ENCODE measurements around the gene GRPEL1. TPM values are rescaled to one million over a fixed set of nuclear protein-coding genes. Genes with fewer than 3 reads are reported as not detected.

Gene GRPEL1
- total and polyA plus RNA-seq, 2 of the 13 experiments (the other 11 are each of a cell fraction or from before 2014, with no cell fraction given): 32.3 to 141 TPM

DNA sequence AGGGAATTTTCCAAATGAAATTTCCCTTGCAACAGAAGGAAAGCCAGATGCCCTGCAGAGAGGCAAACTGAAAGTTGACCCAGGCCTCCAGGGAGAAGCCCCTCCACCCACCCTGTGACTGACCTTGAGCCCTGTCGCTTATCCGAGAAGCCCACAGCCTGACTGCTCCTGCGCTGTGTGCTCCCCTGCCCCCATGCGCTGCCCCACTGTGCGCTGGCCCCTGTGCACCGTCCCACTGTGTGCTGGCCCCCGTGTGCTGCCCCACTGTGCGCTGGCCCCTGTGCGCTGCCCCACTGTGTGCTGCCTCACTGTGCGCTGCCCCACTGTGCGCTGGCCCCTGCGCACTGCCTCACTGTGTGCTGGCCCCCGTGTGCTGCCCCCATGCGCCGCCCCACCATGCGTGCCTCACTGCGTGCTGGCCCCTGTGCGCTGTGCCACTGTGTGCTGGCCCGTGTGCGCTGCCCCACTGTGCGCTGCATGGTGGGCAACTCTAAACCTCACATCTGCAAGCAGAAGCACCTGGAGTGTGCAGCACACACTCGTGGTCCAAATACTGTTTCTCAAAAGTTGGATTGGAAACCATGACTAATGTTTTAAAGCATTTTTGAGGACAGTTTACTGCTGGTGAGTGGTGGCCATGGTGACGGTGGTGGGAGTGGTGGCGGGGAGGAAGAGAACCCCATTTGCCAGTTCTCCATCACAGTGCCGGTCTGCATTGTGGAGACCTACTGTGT lies 8.3 kb upstream of the GRPEL1 start (continued):
- TF ChIP-seq ZNF788 (CRISPR knock-in tag; IDR thresholded peaks at IDR 0.05; ENCODE audit: borderline replicate concordance): peak; percentile 42; the same call in 1 of the 2 replicates
- TF ChIP-seq GABPA (IDR thresholded peaks at IDR 0.05; ENCODE audit: low read depth, low read length): no peak
- TF ChIP-seq GABPA (CRISPR knock-in tag; IDR thresholded peaks at IDR 0.05; ENCODE audit: low read depth): no peak
- TF ChIP-seq TBX2 (CRISPR knock-in tag; IDR thresholded peaks at IDR 0.05; ENCODE audit: borderline replicate concordance): 0 out of 2 replicates have a peak, but pooled peaks have one; percentile 32
- TF ChIP-seq HOXA3 (CRISPR knock-in tag; IDR thresholded peaks at IDR 0.05): peak; percentile 43; the same call in 1 of the 2 replicates
- TF ChIP-seq ZNF263 (CRISPR knock-in tag; IDR thresholded peaks at IDR 0.05): 0 out of 2 replicates have a peak, but pooled peaks have one; percentile 34
- TF ChIP-seq ZBTB7A (CRISPR knock-in tag; IDR thresholded peaks at IDR 0.05): peak; percentile 87
- peak; percentile 61; the same call in 1 of the 2 replicates for TF ChIP-seq ADNP (CRISPR knock-in tag; IDR thresholded peaks at IDR 0.05)
- no peak for TF ChIP-seq CREB3 (CRISPR knock-in tag; IDR thresholded peaks at IDR 0.05)
- TF ChIP-seq CBX1 (IDR thresholded peaks at IDR 0.05; ENCODE audit: low read depth): peak; percentile 33
- TF ChIP-seq, protein P1, sequence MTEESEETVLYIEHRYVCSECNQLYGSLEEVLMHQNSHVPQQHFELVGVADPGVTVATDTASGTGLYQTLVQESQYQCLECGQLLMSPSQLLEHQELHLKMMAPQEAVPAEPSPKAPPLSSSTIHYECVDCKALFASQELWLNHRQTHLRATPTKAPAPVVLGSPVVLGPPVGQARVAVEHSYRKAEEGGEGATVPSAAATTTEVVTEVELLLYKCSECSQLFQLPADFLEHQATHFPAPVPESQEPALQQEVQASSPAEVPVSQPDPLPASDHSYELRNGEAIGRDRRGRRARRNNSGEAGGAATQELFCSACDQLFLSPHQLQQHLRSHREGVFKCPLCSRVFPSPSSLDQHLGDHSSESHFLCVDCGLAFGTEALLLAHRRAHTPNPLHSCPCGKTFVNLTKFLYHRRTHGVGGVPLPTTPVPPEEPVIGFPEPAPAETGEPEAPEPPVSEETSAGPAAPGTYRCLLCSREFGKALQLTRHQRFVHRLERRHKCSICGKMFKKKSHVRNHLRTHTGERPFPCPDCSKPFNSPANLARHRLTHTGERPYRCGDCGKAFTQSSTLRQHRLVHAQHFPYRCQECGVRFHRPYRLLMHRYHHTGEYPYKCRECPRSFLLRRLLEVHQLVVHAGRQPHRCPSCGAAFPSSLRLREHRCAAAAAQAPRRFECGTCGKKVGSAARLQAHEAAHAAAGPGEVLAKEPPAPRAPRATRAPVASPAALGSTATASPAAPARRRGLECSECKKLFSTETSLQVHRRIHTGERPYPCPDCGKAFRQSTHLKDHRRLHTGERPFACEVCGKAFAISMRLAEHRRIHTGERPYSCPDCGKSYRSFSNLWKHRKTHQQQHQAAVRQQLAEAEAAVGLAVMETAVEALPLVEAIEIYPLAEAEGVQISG (CRISPR knock-in tag; IDR thresholded peaks at IDR 0.05): peak; percentile 35; the same call in 1 of the 2 replicates
- TF ChIP-seq RFX1 (IDR thresholded peaks at IDR 0.05): peak; percentile 20; the same call in 1 of the 2 replicates
- TF ChIP-seq, protein P2, sequence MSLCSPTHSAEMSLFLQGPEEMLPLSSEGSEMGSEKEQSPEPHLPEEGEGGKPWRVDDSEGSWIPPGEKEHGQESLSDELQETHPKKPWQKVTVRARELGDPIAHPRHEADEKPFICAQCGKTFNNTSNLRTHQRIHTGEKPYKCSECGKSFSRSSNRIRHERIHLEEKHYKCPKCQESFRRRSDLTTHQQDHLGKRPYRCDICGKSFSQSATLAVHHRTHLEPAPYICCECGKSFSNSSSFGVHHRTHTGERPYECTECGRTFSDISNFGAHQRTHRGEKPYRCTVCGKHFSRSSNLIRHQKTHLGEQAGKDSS (CRISPR knock-in tag; IDR thresholded peaks at IDR 0.05; ENCODE audit: borderline replicate concordance, low read depth): peak; percentile 57; the same call in 1 of the 2 replicates
- TF ChIP-seq ZSCAN25 (CRISPR knock-in tag; IDR thresholded peaks at IDR 0.05): 0 out of 2 replicates have a peak, but pooled peaks have one; percentile 40
- 0 out of 2 replicates have a peak, but pooled peaks have one; percentile 43 for TF ChIP-seq PITX1 (CRISPR knock-in tag; IDR thresholded peaks at IDR 0.05)
- peak; percentile 56 for TF ChIP-seq ZNF281 (CRISPR knock-in tag; IDR thresholded peaks at IDR 0.05; ENCODE audit: borderline replicate concordance)
- TF ChIP-seq SALL1 (CRISPR knock-in tag; IDR thresholded peaks at IDR 0.05): peak; percentile 16; the same call in 1 of the 2 replicates
- TF ChIP-seq, protein P3, sequence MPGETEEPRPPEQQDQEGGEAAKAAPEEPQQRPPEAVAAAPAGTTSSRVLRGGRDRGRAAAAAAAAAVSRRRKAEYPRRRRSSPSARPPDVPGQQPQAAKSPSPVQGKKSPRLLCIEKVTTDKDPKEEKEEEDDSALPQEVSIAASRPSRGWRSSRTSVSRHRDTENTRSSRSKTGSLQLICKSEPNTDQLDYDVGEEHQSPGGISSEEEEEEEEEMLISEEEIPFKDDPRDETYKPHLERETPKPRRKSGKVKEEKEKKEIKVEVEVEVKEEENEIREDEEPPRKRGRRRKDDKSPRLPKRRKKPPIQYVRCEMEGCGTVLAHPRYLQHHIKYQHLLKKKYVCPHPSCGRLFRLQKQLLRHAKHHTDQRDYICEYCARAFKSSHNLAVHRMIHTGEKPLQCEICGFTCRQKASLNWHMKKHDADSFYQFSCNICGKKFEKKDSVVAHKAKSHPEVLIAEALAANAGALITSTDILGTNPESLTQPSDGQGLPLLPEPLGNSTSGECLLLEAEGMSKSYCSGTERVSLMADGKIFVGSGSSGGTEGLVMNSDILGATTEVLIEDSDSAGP (CRISPR knock-in tag; IDR thresholded peaks at IDR 0.05; ENCODE audit: borderline replicate concordance): peak; percentile 65; the same call in 1 of the 2 replicates
- peak; percentile 100 for TF ChIP-seq ZKSCAN1 (IDR thresholded peaks at IDR 0.05; ENCODE audit: low read length)
- TF ChIP-seq MEF2D (CRISPR knock-in tag; IDR thresholded peaks at IDR 0.05): 0 out of 2 replicates have a peak, but pooled peaks have one; percentile 24

Measured in HepG2 (cell line).